ENCODE data around the gene ATXN10.

DNA sequence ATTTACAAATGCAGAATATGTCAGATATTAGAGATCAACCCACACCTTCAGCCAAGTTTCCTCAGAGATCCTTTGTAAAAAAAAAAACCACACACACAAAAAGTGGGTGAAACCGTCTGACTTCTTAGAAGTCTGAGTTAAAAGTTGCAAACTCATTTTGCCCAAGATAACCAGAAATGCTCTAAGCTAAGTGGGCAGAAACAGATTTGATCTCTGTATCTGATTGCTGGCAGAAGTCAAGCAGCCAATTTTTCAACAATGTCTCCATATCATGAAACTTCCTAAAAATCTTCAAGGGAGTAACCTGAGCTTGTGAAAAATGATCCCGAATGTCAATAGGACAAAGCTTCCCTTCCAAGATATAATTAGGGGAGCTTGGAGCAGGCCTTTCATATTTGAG lies 28.6 kb upstream of the ATXN10 start:
- TF ChIP-seq CTCF (IDR thresholded peaks at IDR 0.05; ENCODE audit: low read depth, low read length) (no peak), EZH2phosphoT487 (IDR thresholded peaks at IDR 0.05; ENCODE audit: low read depth) (no peak)

Data from OCI-LY3 (cell line).